GM19324 (cell line): Measurements from ENCODE around the gene TRAF1.
"Not testable (repeated sequence)": the region's sequence is repeated elsewhere in the genome, so short reads cannot be mapped to it uniquely, and the experiment has no call there.

Experiments used
- ATAC-seq: cut with Tn5 transposase; IDR thresholded peaks from one replicate; pipeline ENCODE4 v1.9.1; 2021; ENCODE audit warnings: mild to moderate bottlenecking, moderate library complexity; ENCODE audit not compliant: unreplicated experiment, low FRiP score

TRAF1 gene, protein sequence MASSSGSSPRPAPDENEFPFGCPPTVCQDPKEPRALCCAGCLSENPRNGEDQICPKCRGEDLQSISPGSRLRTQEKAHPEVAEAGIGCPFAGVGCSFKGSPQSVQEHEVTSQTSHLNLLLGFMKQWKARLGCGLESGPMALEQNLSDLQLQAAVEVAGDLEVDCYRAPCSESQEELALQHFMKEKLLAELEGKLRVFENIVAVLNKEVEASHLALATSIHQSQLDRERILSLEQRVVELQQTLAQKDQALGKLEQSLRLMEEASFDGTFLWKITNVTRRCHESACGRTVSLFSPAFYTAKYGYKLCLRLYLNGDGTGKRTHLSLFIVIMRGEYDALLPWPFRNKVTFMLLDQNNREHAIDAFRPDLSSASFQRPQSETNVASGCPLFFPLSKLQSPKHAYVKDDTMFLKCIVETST

DNA sequence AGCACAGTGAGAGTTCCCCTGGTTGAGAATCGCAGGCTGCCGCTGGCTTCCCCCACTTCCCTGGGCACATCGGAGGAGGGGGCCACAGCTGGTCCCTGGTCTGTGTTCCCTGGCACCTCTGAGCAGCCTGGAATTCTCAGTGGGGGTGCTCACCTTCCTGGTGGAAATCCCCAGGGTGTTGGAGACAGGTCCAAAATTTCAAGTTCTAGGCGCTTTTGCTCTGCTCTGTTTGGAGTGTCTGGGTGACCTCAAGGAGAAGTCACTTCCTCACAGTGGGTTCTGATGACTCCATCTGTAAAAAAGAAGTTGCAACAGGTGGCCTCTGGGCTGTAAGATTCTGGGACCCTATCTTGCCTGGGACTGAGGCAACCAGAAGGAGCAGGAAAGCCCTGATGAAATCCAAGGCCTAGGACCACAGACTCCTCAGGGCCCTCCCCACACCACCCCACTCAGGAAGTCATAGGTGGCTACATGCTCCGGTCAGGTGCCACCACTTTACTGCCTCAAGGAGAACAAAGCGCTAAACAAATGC is at the start of gene TRAF1:
TSS of gene TRAF1 (minus strand) at position 400 of the 532 bp plus-strand sequence. CDS start 721 bp downstream, outside the sequence.
- no peak for ATAC-seq

DNA sequence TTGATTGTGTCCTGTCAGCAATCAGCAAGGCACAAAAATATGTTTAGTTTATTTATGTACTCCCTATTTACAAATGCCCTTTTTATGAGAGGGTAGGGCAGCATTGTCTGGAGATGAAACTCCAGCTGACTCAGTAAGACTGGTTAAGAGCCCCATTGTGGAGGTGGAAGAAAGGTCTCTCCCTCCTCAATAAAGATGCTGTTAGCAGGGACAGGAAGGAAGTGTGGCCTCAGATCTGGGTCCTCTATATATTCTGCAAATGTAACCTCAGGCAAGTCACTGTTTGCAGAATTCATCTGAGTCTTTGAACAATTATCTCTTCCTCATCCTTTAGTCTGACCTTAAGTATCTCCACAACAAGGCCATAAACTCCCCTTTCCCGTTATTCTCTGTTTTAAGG is 48.3 kb upstream of the TRAF1 start:
- ATAC-seq, result no peak

DNA sequence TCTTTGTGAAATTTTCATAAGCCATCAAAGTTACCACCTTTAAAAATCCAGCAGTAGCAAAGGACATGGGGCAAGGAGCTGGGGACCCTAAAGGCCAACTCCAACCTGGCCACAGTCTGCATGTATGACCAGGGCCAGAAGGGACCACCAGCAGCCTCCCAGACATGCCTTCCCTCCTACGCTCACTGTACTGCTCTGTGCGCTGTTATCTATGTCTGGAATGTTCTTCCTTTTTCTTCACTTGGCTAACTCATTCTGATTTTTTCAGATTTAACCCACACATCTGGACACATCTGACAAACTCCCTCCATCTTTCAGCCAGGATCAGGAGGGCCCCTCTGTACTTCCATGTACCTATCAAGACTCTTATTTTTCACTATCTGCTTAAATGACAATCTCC is 47.6 kb upstream of the TRAF1 start:
- ATAC-seq, result no peak

DNA sequence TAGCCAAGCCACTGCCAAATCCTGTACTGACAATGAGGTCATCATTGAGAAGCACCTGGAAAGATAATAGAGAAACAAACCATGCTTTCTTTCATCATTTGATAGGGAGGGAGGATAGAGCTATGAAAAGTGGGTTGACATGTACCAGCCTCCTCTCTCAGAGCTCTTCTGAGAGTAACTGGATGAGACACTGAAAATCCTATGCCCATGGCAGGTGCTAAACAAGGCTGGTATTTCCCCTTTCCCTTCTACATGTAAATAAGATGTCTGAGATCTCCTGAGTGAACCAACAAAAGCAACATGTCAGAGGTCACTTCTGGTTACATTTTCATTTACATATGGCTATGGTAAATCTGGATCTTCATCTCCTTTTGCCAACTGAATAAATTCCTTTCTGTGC is 45.3 kb upstream of the TRAF1 start:
- no peak for ATAC-seq

DNA sequence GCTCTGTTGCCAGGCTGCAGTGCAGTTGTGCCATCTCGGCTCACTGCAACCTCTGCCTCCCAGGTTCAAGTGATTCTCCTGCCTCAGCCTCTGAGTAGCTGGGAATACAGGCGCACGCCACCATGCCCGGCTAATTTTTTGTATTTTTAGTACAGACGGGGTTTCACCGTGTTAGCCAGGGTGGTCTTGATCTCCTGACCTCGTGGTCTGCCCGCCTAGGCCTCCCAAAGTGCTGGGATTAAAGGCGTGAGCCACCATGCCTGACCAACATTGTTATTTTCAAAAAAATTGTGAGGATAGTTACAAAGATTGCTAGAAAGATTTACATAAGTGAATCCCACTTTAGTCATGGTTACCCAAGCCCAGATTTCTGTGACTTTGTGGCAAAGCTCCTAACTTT is 44.9 kb upstream of the TRAF1 start:
- not testable (repeated sequence) for ATAC-seq

DNA sequence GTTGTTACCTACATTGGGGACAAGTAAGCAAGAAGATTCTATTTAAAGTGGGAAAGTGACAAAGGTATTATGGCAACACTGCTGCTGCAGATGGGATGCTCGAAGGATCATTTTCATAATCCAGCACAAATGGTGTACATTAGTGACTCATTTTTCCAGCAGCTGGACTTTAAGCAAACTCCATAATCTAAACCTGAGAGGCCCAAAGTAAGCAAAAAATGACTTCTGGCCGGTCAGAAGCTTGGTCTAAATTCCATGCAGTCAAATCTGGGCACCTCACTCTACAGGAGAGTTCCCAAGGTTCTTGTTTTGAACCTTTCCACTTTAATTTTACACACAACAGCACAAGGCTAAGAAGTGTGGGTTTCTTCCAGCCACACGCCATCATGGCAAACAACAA is 43.6 kb upstream of the TRAF1 start:
- ATAC-seq, result no peak

DNA sequence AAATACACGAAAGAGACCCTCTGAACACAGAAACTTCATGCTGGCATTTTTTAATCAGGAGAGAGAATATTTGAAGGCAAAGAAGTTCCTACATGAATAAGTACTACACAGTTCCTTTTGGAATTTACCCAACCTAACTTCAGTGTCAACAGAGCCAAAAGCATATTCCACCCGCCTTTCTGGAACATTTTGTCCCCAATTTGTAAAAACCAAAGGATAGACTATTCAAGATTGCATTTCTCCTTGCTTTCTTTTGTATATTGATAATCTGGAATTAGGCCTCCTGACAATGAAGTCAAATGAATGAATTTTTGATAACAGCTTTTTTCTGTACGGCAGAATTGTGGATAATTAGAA is 39.4 kb upstream of the TRAF1 start:
- no peak for ATAC-seq

DNA sequence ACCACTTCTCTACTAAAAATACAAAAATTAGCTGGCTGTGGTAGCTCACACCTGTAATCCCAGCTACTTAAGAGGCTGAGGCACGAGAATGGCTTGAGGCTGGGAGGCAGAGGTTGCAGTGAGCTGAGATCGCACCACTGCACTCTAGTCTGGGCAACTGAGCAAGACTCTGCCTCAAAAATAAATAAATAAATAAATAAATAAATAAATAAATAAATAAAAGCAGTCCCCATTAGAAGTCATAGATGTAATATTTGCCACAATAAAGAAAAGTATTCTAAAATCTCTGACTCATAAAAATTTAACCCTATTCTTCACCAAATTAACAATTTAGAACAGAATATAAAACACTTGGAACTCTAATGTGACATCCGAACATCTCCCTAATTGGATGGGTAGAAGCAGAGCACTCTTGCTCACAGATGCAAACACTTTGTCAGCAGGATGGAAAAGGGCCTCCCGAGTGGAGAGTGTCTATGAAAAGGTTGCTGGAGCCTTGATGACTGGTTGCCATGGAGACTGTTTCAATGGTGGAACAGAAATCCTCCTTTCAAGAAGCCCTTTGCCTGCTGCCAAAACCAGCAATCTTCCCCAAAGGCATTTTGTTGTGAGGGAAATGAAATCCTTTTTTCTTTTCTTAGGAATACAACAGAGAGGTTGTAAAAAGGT is 38.9 kb upstream of the TRAF1 start:
- ATAC-seq, result no peak

DNA sequence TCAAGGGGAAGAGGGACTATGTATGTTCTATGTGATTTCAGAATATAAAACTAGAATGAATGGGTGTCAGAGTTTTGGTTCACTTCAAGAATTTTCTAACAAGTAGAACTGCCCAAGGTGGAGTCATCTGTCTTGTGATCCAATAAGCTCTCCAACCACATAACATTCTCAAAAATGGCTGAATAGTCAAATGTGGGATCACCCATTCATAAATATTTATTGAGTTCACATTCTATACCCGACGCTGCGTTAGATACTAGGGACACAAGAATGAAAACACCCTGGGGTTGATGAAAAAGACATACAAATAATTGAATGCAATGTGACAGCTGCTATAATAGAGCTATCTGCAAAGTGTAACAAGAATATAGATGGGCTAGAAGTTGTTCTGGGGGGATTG is 35.3 kb upstream of the TRAF1 start:
- ATAC-seq, result no peak

DNA sequence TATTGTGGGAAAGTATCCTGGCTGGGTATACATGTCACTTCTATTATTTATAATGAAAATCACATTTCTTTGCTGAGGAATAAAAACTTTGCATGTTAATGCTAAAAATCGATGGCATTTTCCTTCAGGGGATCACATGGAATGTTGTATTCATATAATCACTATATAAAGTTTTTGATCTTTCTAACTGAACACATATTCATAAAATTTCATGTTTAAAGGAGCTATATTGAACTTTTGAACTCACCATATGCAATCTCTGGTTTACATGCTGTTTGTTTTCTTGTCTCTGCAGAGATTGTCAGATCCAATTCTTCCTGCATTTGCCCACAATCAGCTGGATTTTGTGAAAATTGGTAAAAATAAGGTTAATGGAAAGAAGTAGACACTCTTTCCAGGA is 33.4 kb upstream of the TRAF1 start:
- no peak for ATAC-seq

DNA sequence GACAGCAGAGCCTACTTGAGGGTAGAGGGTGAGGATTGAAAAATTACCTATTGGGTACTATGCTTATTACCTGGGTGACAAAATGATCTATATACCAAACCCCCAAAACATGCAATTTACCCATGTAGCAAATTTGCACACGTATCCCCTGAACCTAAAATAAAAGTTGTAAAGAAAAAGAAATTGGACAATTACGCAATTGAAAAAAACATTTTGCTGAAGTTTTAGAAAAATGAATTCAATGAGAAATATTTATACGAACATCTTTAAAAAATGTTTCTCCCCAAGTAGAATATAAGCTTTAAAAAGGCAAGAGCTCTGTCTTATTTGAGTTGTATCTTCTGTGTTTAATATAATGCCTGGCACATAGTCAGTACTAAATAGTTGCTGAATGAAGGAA is 30.3 kb upstream of the TRAF1 start:
- ATAC-seq, result no peak

DNA sequence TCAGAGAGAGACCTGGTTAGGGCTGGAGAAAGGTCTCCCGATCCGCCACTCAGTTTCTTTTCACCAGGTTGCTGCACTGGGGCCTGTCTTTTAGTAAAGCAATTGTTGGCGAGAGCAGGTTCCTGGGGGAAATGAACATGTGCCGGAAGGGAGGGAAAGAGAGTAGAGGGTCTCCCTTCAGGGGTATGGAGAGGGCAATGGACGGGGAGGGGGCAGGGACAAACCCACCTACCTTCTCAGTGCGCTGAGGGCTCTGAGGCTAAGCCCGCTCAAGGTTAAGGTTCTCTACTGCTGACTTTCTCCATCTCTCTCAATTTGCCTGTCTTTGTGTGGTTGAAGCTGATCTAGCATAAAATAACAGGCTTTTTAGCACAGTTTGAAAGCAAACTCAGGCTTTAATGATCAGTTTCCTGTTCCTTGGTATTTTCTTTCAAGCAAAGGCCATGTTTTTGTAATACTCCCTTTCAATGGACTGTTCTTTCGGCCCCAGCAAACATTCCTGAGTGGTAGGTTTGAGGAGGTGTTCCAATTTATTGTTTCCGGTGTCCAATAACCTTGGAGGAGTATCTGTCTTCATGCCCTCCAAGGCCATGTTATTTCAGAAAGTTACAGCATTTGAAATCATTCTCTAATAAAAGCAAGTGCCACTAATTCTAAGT is 25.5 kb upstream of the TRAF1 start:
- ATAC-seq, result no peak

DNA sequence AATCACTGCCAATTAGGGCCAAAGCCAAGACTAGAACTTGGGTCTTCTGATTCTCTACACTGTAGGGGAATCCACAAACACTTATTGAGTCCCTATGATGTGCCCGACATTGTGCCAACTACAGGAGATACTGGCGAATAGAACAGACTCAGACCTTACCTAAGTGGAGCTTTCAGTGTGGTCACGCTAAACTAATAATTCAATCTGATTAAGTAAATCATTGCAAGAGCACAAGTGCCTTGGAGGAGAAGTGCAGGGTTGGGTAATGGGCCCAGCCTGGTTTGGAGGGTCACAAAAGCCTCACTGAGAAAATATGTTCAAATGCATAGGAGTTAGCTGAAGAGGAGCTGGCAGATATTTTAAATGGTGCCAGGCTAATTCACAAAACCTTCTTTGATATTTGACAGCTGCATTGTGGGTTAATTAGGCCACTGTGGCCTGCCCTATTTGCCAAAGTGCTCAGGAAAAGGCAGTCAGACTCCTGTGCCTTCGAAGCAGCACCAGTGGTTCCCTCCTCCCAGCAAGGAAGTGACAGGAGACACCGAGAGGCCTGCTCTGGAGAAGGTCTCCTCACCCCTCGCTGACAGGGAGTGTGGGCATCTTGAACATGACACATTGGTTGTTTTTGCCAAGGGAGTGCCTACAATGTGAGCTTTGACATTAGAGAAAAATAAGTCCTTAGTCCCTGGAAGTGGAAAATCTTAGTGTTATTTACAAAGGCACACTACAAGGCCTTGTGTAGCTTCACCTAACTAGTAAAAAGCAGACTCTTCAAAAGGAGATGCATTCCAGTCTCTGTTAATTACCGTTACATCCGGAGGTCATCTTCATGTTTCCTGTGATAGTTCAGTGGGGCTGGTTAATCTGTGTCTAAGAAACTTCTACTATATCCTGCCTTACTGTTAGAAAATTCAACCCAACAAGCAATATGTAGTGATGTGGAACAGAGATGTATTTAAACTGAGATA is 24.1 kb upstream of the TRAF1 start:
- ATAC-seq, result no peak

DNA sequence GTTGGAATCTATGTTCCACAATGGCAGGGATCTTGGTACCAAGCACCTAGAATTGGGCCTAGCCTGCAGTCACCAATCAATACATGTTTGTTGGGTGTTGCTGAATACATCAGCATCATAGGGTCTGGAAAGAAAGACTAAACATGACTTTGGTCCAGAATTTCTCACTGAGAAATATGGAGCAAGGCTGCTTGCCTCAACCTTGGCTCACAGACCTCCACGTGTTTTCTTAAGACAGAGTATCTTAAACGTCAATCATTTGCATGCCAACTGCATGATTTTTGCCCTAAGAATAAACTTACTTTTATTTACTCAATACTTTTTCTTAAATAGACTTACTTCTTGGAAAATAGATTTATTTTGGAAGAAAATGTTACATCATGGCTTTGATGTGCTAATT is 22.7 kb upstream of the TRAF1 start:
- ATAC-seq, result no peak

DNA sequence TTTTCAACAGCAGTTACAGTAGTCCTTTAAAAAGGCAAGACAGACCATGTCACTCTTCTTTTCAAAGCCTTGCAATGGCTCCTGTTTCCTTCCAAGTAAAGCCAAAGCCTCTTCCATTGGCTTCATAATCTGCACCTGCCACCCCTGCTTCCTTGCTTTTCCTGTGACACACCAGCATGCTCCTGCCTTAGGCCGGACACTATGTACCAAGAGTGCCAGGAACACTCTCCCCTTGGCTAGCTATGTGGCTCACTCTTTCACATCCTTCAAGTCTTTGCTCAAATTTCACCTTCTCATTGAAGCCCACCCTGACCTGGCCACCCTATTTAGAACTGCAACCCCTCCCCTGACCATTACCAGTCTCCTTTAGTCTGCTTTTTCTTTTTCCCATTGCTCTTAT is 22.2 kb upstream of the TRAF1 start:
- ATAC-seq, result no peak

DNA sequence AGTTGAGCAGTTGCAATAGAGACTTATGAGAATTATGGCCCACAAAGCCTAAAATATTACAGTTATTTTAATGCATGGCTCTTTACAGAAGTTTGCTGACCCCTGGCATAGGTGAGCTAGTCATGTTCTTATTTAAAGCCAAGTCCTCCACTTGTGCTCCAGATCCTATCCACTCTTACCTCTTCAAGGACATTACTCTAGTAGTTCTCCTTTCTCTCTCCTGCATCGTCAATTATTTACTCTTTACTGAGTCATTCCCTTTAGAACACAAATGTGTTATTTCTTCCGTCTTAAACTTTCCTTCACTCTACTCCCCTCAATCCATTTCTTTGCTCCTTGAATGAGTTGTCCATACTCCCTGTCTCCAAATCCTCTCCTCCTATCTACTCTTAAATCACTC is 20.6 kb upstream of the TRAF1 start:
- no peak for ATAC-seq

DNA sequence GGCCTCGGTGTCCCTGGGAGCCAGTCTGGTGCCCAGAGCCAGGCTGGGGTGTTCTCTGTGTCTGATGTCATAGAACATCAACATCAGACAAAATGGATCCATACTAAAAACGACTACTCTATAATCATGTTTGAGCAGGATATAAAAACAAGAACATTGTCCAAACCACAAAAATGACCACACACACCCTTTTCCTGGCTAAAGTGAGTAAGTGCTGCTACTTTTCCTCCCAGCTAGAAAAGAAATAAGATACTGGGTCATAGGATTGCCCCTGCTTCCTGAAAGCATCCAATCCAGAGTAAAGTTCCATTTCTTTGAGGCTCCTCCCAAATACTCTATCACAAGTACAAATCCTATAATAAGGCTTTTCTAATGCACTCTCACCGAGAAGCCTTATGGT is 19.7 kb upstream of the TRAF1 start:
- no peak for ATAC-seq

DNA sequence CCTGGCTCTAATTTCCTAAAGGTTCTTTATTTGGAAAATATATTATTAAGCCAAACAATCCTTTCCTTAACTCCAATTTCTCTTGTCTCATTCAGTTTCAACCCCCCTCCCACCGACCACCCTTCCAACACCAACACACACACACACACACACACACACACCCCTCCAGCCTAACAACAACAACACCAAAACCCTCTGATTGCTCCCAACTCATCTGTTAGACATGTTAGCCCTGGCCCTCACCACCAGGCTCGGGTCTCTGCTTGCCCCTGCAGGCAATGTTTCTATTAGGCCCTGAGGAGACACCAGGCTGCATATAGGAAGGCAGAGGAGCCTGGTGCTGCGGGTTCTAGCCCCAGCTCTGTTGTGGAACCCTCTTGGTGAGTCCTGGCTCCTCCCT is 18.4 kb upstream of the TRAF1 start:
- no peak for ATAC-seq

DNA sequence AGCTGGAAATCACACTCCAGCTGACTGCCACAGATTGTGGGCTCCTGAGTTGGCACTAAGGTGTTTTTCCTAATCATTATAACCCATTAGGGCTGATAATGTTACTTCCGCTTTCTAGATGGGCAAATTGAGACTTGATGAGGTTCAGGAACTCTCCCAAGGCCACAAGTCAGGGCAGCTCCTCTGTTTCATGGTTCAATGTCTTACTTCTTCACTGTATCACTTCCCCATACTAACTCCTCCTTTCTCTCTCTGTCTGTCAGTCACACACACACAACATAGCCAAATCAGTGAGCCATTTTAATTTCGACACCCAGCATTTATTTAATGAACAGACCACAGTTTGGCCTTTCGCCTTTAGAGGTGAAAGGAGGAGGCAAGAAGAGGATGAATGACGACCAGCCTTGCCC is 17.8 kb upstream of the TRAF1 start:
- ATAC-seq, result peak; percentile 85
